Measurements from ENCODE around the gene ATF5.

GRCh38 chr19:49896863-49897621 is 32.0 kb upstream of the ATF5 start, which contains the start of gene IL4I1:
- TF ChIP-seq, protein P1, sequence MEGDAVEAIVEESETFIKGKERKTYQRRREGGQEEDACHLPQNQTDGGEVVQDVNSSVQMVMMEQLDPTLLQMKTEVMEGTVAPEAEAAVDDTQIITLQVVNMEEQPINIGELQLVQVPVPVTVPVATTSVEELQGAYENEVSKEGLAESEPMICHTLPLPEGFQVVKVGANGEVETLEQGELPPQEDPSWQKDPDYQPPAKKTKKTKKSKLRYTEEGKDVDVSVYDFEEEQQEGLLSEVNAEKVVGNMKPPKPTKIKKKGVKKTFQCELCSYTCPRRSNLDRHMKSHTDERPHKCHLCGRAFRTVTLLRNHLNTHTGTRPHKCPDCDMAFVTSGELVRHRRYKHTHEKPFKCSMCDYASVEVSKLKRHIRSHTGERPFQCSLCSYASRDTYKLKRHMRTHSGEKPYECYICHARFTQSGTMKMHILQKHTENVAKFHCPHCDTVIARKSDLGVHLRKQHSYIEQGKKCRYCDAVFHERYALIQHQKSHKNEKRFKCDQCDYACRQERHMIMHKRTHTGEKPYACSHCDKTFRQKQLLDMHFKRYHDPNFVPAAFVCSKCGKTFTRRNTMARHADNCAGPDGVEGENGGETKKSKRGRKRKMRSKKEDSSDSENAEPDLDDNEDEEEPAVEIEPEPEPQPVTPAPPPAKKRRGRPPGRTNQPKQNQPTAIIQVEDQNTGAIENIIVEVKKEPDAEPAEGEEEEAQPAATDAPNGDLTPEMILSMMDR (IDR thresholded peaks at IDR 0.05; ENCODE audit: poor library complexity), result no peak
- TF ChIP-seq EZH2 (IDR thresholded peaks at IDR 0.05; ENCODE audit: borderline replicate concordance), result no peak
